ENCODE data around the gene TENM4. TPM values are rescaled to one million over a fixed set of nuclear protein-coding genes. Genes with fewer than 3 reads are reported as not detected.

The TENM4 gene
- total and polyA plus RNA-seq, 4 experiments from 2014 or later, result 0.25 to 0.28 TPM; not detected in 2

DNA sequence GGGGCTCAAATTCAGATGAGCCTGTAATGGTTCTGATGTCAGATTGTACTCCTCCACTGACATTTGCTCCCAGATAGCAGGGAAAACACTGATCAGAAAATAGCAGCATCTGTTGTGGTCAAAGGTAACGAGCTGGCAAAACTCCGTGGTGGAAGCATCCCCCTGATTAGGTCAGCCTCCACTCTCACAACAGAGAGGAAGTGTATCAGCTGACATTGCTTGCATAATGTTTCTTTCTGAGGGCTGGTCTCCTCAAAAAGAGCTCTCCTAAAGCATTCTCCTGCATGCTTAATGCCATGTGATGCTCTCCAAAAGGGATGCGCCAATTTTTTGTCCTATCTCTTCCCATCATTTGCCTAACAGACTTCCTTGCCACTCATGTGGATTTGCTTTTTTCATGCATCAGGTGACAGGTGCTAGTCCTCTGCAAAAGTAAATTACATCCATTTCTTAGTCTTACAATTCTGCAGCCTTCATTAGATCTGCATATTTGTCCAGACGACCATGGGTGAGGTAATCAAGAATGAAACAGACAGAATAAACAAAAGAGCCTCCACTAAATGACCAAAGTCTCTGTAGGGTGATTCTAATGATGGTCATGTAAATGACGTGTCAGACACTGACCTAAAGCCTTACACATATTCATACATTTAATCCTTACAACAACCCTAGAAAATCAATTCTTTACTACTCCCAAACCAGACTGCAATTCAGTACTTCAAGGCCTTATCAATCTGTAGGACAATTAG lies 6.4 kb upstream of the TENM4 start:
- ChIA-PET POLR2A (ENCODE audit: partially characterized antibody) (no interaction called here), CTCF (ENCODE audit: partially characterized antibody) (no interaction called here)
- no peaks in the 10 kb centered on the region for H3K36me3 Mint-ChIP-seq
- no peak overlapping the region for H3K4me3 ChIP-seq (ENCODE audit: low read length in 2 of 2)
- peaks cover 0 to 13% (median 3%) of the 10 kb centered on the region in 8 donors for H3K9me3 Mint-ChIP-seq
- no peaks in the 10 kb centered on the region for H3K9me3 ChIP-seq (ENCODE audit: control insufficient read depth in 1 of 2, low read length in 2 of 2)
- H3K4me1 Mint-ChIP-seq, result no peaks in the 10 kb centered on the region
- H3K27ac ChIP-seq (ENCODE audit: low read depth, low read length), result no peak overlapping the region
- no peaks in the 10 kb centered on the region for H3K27me3 ChIP-seq (ENCODE audit: insufficient read depth, low read length)
- no peak overlapping the region for H3K27ac Mint-ChIP-seq
- DNase-seq, result no peak
- no peaks in the 10 kb centered on the region for H3K36me3 ChIP-seq (ENCODE audit: insufficient read depth, low read length)
- intact Hi-C loops (cut with micrococcal nuclease), result no loop called here
- no peak overlapping the region for H3K4me3 Mint-ChIP-seq
- no peaks in the 10 kb centered on the region for H3K4me1 ChIP-seq (ENCODE audit: insufficient read depth, low read length)
- H3K27me3 Mint-ChIP-seq, result peaks cover 13 to 17% of the 10 kb centered on the region in 2 donors

DNA sequence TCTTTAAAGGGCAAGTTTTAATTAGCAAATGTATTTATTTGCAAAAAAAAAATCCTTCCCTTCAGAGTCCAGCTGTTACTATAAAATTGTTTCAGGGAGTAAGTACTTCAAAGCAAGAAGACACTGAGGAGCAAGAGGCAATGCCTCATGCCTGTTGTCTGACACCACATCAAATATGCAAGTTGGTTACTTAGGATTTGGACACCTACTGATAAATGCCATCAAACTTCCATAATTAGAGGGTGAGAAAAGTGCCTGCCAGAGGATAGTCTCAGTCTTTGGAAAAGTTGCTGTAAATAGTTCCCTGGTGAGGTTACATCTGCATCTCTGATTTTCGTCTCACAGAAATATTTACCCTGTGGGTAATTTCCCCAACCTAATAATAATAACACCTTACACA lies 4.1 kb upstream of the TENM4 start:
- DNase-seq, result no peak
- Mint-ChIP-seq H3K27ac (no peak overlapping the region), H3K36me3 (peaks cover 0 to 3% of the 10 kb centered on the region in 2 donors), H3K9me3 (peaks cover 0 to 17% (median 6%) of the 10 kb centered on the region in 8 donors), H3K4me1 (peaks cover 4 to 8% (median 8%) of the 10 kb centered on the region in 4 donors), H3K27me3 (peaks cover 23 to 29% of the 10 kb centered on the region in 2 donors), H3K4me3 (no peak overlapping the region)
- no peaks in the 10 kb centered on the region for H3K4me1 ChIP-seq (ENCODE audit: insufficient read depth, low read length)
- no peaks in the 10 kb centered on the region for H3K9me3 ChIP-seq (ENCODE audit: control insufficient read depth in 1 of 2, low read length in 2 of 2)
- H3K27me3 ChIP-seq (ENCODE audit: insufficient read depth, low read length), result peaks cover 4% of the 10 kb centered on the region
- ChIA-PET POLR2A (ENCODE audit: partially characterized antibody) (no interaction called here), CTCF (ENCODE audit: partially characterized antibody) (no interaction called here)
- intact Hi-C loops (cut with micrococcal nuclease), result no loop called here
- H3K36me3 ChIP-seq (ENCODE audit: insufficient read depth, low read length), result no peaks in the 10 kb centered on the region
- H3K4me3 ChIP-seq (ENCODE audit: low read length in 2 of 2), result no peak overlapping the region
- no peak overlapping the region for H3K27ac ChIP-seq (ENCODE audit: low read depth, low read length)

DNA sequence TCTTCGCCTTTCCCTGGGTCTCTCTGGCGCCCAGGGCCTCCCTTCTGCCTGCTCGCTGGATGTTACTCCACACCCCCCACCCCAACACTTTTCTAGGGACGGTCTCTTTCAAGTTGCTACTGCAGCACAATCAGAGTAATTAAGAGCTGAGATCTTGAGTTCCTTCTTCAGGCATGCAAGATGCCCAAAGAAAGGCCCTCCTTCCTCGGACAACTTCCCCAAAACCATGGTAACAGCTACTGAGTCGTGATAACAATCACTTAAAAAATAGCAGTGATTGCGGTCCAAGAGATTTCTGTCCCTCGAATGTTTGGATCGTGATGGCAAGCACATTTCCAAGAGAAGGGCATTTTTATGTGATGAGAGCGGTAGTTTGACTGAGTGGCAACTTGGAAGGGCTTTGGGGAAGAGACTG lies 638 bp upstream of the TENM4 start:
- Mint-ChIP-seq H3K36me3 (peaks cover 0 to 6% of the 10 kb centered on the region in 2 donors), H3K27me3 (peaks cover 40 to 44% of the 10 kb centered on the region in 2 donors), H3K27ac (no peak overlapping the region), H3K9me3 (peaks cover 0 to 24% (median 8%) of the 10 kb centered on the region in 8 donors), H3K4me3 (peak overlapping the region in 5 of 8 donors; percentile 31 to 81 (median 71)), H3K4me1 (peaks cover 8 to 28% (median 9%) of the 10 kb centered on the region in 4 donors)
- H3K4me3 ChIP-seq (ENCODE audit: low read length in 2 of 2), result no peak overlapping the region
- ChIA-PET POLR2A (ENCODE audit: partially characterized antibody) (no interaction called here), CTCF (ENCODE audit: partially characterized antibody) (no interaction called here)
- no peak overlapping the region for H3K27ac ChIP-seq (ENCODE audit: low read depth, low read length)
- H3K27me3 ChIP-seq (ENCODE audit: insufficient read depth, low read length), result peaks cover 4% of the 10 kb centered on the region
- no peaks in the 10 kb centered on the region for H3K4me1 ChIP-seq (ENCODE audit: insufficient read depth, low read length)
- intact Hi-C loops (cut with micrococcal nuclease), result no loop called here
- no peaks in the 10 kb centered on the region for H3K9me3 ChIP-seq (ENCODE audit: control insufficient read depth in 1 of 2, low read length in 2 of 2)
- DNase-seq, result no peak
- no peaks in the 10 kb centered on the region for H3K36me3 ChIP-seq (ENCODE audit: insufficient read depth, low read length)

DNA sequence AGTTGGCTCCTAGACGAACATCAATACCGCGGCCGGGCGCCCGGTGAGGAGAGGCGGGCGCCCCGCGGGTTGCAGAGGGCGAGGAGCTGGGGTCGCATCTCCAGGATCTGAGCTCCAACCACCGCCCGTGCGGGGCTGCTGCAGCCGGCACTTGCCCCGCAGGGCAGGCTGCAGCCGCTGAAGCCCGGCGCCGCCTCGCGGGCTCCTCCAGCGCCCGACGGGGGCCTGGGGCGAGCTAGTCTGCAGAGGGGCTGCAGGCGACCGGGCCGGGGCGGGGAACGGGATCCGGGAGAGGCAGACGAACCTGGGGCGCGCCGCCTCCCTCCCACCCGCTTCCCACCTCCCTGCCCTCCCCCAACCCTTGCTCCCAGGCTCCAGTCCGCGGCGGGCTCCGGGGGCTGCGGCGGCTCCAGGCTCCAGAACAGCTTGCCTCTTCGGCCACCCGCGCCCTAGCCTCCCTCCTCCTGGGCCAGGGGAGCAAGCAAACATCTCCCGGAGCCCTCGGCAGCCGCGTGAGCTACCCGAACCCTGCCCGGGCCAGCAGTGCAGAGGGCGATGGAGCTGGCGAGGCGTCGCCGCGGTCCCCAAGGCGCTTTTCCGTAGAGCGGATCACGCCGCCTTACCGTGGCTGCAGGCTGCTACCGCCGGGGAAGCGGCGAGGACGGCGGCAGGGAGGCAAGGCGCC lies 802 bp downstream of the TENM4 start:
- intact Hi-C loops (cut with micrococcal nuclease), result no loop called here
- Mint-ChIP-seq H3K27ac (no peak overlapping the region), H3K9me3 (peaks cover 0 to 24% (median 8%) of the 10 kb centered on the region in 8 donors), H3K27me3 (peaks cover 45 to 49% of the 10 kb centered on the region in 2 donors), H3K4me3 (no peak overlapping the region), H3K4me1 (peaks cover 8 to 28% (median 9%) of the 10 kb centered on the region in 4 donors), H3K36me3 (peaks cover 0 to 6% of the 10 kb centered on the region in 2 donors)
- H3K4me1 ChIP-seq (ENCODE audit: insufficient read depth, low read length), result no peaks in the 10 kb centered on the region
- no peaks in the 10 kb centered on the region for H3K9me3 ChIP-seq (ENCODE audit: control insufficient read depth in 1 of 2, low read length in 2 of 2)
- DNase-seq, result no peak
- ChIA-PET POLR2A (ENCODE audit: partially characterized antibody) (no interaction called here), CTCF (ENCODE audit: partially characterized antibody) (no interaction called here)
- no peak overlapping the region for H3K4me3 ChIP-seq (ENCODE audit: low read length in 2 of 2)
- H3K36me3 ChIP-seq (ENCODE audit: insufficient read depth, low read length), result no peaks in the 10 kb centered on the region
- H3K27ac ChIP-seq (ENCODE audit: low read depth, low read length), result no peak overlapping the region
- peaks cover 4% of the 10 kb centered on the region for H3K27me3 ChIP-seq (ENCODE audit: insufficient read depth, low read length)

DNA sequence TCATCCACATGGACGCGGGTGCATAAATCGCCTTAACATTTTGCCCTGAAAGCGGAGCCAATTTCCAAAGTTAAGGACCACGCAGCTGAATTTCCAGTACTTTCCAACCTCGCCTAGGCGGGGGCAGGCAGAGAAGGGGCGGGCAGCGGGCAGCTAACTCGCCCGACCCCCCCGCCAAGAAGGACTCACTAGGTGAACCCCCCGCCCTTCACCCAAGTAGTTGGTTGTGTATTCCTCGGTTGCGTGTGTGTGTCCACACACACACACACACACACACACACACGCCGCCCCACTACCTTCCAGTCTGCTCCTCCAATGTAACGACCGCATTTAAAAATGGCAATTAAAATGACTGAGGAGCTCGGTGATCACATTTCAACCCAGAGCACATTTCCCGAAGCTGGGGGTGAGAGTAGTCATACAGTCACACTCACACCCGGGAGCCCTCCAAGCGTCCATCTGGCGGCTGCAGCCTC lies 1.4 kb downstream of the TENM4 start:
- peak overlapping the region in 1 of 8 donors; percentile 56 for H3K4me3 Mint-ChIP-seq
- POLR2A ChIA-PET (ENCODE audit: partially characterized antibody), result no interaction called here
- Histone ChIP-seq H3K4me1 (ENCODE audit: insufficient read depth, low read length) (no peaks in the 10 kb centered on the region), H3K27ac (ENCODE audit: low read depth, low read length) (no peak overlapping the region), H3K36me3 (ENCODE audit: insufficient read depth, low read length) (no peaks in the 10 kb centered on the region), H3K9me3 (ENCODE audit: control insufficient read depth in 1 of 2, low read length in 2 of 2) (no peaks in the 10 kb centered on the region), H3K4me3 (ENCODE audit: low read length in 2 of 2) (no peak overlapping the region), H3K27me3 (ENCODE audit: insufficient read depth, low read length) (peaks cover 4% of the 10 kb centered on the region)
- CTCF ChIA-PET (ENCODE audit: partially characterized antibody), result no interaction called here
- H3K4me1 Mint-ChIP-seq, result peaks cover 8 to 28% (median 9%) of the 10 kb centered on the region in 4 donors
- H3K27ac Mint-ChIP-seq, result no peak overlapping the region
- H3K36me3 Mint-ChIP-seq, result peaks cover 0 to 6% of the 10 kb centered on the region in 2 donors
- intact Hi-C loops (cut with micrococcal nuclease), result no loop called here
- peaks cover 0 to 24% (median 7%) of the 10 kb centered on the region in 8 donors for H3K9me3 Mint-ChIP-seq
- no peak for DNase-seq
- H3K27me3 Mint-ChIP-seq, result peaks cover 45% of the 10 kb centered on the region in 2 donors

DNA sequence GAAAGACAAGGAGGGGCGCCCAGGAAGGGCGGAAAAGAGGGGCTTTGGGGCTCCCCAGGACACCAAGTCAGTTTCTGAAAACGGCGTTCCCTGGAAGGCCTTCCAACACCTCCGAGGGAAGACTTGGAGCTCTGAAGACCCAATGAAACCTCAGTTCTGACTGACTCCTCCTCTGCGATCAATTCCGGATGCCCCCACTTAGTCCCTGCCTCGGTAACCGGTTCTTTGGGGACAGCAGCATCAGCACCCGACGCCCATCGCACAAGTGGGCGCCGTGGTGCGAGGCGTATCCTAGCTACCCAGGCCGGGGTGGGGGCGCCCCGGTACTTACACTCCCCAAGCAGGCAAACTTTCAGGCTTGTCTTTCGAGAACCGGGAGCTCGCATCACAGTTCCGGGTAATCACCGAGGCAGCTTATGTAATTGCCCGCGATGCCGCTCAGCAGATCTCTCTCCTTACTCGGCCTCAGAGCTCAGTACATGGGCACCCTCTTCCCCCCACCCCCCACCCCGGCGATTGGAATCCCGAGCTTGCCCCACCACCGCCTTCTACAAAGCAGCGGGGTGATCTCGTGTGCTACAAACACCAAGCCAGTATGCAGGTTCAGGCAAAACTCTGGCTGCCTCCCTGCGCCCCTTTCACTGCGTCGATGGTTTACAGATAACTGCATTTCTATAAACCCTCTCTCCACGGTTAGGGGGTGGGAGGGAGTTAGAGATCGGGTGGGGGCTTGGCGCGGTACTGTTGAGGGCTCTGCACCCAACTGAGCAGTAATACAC lies 2.0 kb downstream of the TENM4 start:
- DNase-seq, result no peak
- POLR2A ChIA-PET (ENCODE audit: partially characterized antibody), result no interaction called here
- intact Hi-C loops (cut with micrococcal nuclease), result no loop called here
- CTCF ChIA-PET (ENCODE audit: partially characterized antibody), result no interaction called here
- Mint-ChIP-seq H3K9me3 (peaks cover 0 to 24% (median 7%) of the 10 kb centered on the region in 8 donors), H3K27me3 (peaks cover 44 to 45% of the 10 kb centered on the region in 2 donors), H3K4me3 (peak overlapping the region in 3 of 8 donors; percentile 28 to 56 (median 31)), H3K36me3 (peaks cover 0 to 6% of the 10 kb centered on the region in 2 donors), H3K4me1 (peaks cover 8 to 28% (median 9%) of the 10 kb centered on the region in 4 donors), H3K27ac (no peak overlapping the region)
- Histone ChIP-seq H3K4me3 (ENCODE audit: low read length in 2 of 2) (no peak overlapping the region), H3K36me3 (ENCODE audit: insufficient read depth, low read length) (no peaks in the 10 kb centered on the region), H3K4me1 (ENCODE audit: insufficient read depth, low read length) (no peaks in the 10 kb centered on the region), H3K27ac (ENCODE audit: low read depth, low read length) (no peak overlapping the region), H3K9me3 (ENCODE audit: control insufficient read depth in 1 of 2, low read length in 2 of 2) (no peaks in the 10 kb centered on the region), H3K27me3 (ENCODE audit: insufficient read depth, low read length) (peaks cover 4% of the 10 kb centered on the region)

Data from CD4-positive, alpha-beta memory T cell (primary cell).